Left kidney (tissue), 2 donors: ENCODE data around the gene SYNDIG1. TPM values are rescaled to one million over a fixed set of nuclear protein-coding genes. Genes with fewer than 3 reads are reported as not detected.

Source experiments
- DNase-seq: peaks from one replicate; pipeline ENCODE4 v3.0.0-alpha.2; 2013
- polyA plus RNA-seq: library from polyadenylated mRNA; unstranded; fragments of 120-200 nt; gene quantifications from one replicate; pipeline ENCODE4 v1.2.1, GENCODE V29; 2013; ENCODE audit not compliant: insufficient read length

Gene SYNDIG1
- polyA plus RNA-seq, 1 donor = 6.5 TPM

- DNase-seq = no peak
Observed at GRCh38 chr20:24633026-24633425, 163.6 kb downstream of the SYNDIG1 start.

GRCh38 chr20:24633521-24633920 lies 164.1 kb downstream of the SYNDIG1 start:
- DNase-seq = no peak

- no peak for DNase-seq
Observed at GRCh38 chr20:24634855-24635254, 165.4 kb downstream of the SYNDIG1 start.

- no peak for DNase-seq
Observed at GRCh38 chr20:24636626-24637025, 167.2 kb downstream of the SYNDIG1 start.

- no peak for DNase-seq
Observed at GRCh38 chr20:24637087-24637486, 167.7 kb downstream of the SYNDIG1 start.

GRCh38 chr20:24637941-24638340 lies 168.5 kb downstream of the SYNDIG1 start:
- no peak for DNase-seq

- DNase-seq = no peak
Observed at GRCh38 chr20:24638591-24639548, 169.4 kb downstream of the SYNDIG1 start.

GRCh38 chr20:24640276-24640675 lies 170.8 kb downstream of the SYNDIG1 start:
- no peak for DNase-seq

- DNase-seq = no peak
Observed at GRCh38 chr20:24640686-24641085, 171.3 kb downstream of the SYNDIG1 start.

GRCh38 chr20:24643731-24644626 lies 174.6 kb downstream of the SYNDIG1 start:
- DNase-seq = no peak

GRCh38 chr20:24646321-24646720 lies 176.9 kb downstream of the SYNDIG1 start:
- DNase-seq = no peak

GRCh38 chr20:24647713-24648112 lies 178.3 kb downstream of the SYNDIG1 start:
- no peak for DNase-seq

GRCh38 chr20:24648481-24648880 lies 179.1 kb downstream of the SYNDIG1 start:
- DNase-seq = no peak

GRCh38 chr20:24648919-24649318 lies 179.5 kb downstream of the SYNDIG1 start:
- no peak for DNase-seq

- DNase-seq = no peak
Observed at GRCh38 chr20:24649787-24650490, 180.5 kb downstream of the SYNDIG1 start.

GRCh38 chr20:24651171-24651975 lies 181.9 kb downstream of the SYNDIG1 start:
- DNase-seq = no peak

- DNase-seq = no peak
Observed at GRCh38 chr20:24651976-24652345, 182.5 kb downstream of the SYNDIG1 start.

- DNase-seq = no peak
Observed at GRCh38 chr20:24653306-24653705, 183.9 kb downstream of the SYNDIG1 start.

GRCh38 chr20:24654425-24654824 lies 185.0 kb downstream of the SYNDIG1 start:
- DNase-seq = no peak

- DNase-seq = no peak
Observed at GRCh38 chr20:24656391-24656790, 187.0 kb downstream of the SYNDIG1 start.

GRCh38 chr20:24657196-24657595 lies 187.8 kb downstream of the SYNDIG1 start:
- DNase-seq = peak; percentile 41
